Dedifferentiated amniotic fluid mesenchymal stem cell (primary cell): ENCODE measurements around the gene IREB2.
"Not testable (repeated sequence)": the region's sequence is repeated elsewhere in the genome, so short reads cannot be mapped to it uniquely, and the experiment has no call there.

Experiments
- DNase-seq: peaks from one replicate; pipeline ENCODE4 v3.0.0-alpha.2; 2016; ENCODE audit errors: extremely low spot score

The IREB2 gene

DNA sequence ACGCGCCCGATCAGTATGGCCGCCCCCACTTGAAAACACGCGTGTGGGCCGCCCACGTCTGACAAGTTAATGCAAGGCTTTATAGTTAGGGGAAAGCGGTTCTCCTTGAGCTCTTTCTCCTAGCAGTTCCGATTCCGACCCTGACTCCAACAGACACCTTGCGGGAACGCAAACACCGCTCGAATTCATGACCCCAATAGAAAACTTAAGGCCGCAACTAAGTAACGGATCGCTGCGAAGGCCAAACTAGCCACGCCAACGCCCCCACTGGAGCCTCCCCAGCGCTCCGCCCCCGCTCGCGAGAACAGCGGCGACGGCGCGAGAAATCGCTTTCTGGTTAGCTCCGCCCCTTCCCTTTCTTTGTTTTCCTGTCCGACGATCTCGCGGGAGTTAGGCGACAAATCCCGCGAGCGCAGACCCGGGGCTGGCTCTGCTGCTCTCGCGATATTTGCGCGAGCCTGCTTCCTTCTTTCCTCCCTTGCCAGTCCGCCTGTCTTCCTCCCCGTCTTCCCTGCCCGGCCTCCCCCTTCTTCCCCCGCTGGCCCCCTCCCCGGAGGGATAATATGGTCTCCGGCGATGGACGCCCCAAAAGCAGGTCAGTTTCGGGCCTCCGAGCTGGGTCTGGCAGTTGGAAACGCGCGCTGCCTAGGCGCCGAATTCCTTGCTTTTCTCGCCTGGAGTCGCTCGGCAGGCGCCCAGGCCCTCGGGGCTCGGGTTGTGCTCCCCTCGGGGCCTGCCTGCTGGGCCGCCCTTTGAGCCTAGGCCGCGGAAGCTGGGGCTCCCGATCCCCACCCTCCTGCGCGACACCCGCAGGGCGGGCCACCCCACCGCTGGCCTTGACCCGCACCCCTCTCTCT is at the start of gene IREB2:
Gene IREB2 (plus strand): TSS at position 455 of the 857 bp plus-strand sequence. CDS start 122 bp downstream, at position 577.
- DNase-seq: peak; percentile 97

GRCh38 chr15:78388865-78389264 is 49.2 kb upstream of the IREB2 start:
- no peak for DNase-seq

DNA sequence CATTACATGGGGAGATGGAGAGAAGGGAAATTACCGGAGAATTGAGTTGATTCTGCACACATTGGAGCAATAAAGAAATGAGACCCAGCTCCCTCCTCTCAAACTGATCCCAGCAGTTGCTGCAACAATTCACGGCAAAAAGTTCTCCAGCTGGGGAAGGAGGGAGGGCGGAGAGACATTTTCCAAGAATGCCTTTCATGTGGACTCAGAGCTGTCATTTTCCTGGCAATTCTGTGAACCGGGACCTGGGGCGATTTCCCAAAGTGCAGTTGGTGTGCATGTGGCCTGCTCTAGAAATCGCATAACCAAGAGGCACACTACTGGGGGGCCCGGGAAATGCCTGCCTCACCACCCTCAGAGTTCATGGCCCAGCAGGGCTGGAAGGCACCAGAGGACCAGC is 48.7 kb upstream of the IREB2 start:
- peak; percentile 68 for DNase-seq

GRCh38 chr15:78389738-78390137 is 48.3 kb upstream of the IREB2 start:
- no peak for DNase-seq

- no peak for DNase-seq
These were observed 47.8 kb upstream of the IREB2 start for GRCh38 chr15:78390242-78390641.

GRCh38 chr15:78390826-78391225 is 47.2 kb upstream of the IREB2 start:
- DNase-seq: peak; percentile 83

- no peak for DNase-seq
These were observed 46.2 kb upstream of the IREB2 start for GRCh38 chr15:78391781-78392180.

- DNase-seq: no peak
These were observed 45.6 kb upstream of the IREB2 start for GRCh38 chr15:78392430-78392829.

- DNase-seq: no peak
These were observed 44.9 kb upstream of the IREB2 start for GRCh38 chr15:78393137-78393536.

GRCh38 chr15:78394026-78394425 is 44.0 kb upstream of the IREB2 start:
- DNase-seq: no peak

- DNase-seq: no peak
These were observed 42.9 kb upstream of the IREB2 start for GRCh38 chr15:78394981-78395616.

GRCh38 chr15:78396186-78396814 is 41.7 kb upstream of the IREB2 start:
- no peak for DNase-seq

- peak; percentile 43 for DNase-seq
These were observed 41.0 kb upstream of the IREB2 start for GRCh38 chr15:78396976-78397375.

- DNase-seq: no peak
These were observed 40.6 kb upstream of the IREB2 start for GRCh38 chr15:78397382-78397781.

DNA sequence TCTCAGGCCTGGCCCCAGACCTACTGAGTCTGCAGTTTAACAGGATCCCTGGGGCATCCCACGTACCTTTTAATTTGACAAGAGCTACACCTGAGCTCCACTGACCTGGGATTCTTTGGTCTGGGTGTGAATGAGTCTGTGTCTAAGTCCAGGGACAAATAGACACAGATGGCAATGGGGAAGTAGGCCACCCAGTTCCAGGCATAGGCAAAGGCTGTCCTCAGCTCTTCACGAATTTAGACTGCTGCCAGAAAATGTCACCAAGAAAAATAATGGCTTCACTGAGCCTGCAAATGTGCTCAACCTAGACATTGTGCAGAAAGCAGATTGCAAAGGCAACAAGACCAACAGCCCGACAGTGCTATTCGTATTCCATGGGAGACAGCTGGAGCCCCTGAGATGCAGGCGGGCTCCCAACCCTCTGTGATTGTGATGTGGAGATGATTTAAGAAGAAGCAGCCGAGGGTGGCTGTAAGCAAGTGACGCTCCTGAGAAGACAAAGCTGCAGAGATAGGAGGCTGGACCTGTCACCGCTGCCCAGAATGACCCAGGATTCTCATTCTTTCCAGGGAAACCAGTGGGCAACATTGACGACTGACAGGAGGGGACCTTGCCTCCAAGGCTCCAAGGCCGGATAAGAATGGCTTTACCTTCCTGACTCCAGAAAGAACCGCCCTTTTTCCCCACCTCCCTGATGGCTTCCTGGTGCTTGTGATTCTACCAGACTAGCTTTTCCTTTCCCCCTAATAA is 39.8 kb upstream of the IREB2 start:
- DNase-seq: no peak

DNA sequence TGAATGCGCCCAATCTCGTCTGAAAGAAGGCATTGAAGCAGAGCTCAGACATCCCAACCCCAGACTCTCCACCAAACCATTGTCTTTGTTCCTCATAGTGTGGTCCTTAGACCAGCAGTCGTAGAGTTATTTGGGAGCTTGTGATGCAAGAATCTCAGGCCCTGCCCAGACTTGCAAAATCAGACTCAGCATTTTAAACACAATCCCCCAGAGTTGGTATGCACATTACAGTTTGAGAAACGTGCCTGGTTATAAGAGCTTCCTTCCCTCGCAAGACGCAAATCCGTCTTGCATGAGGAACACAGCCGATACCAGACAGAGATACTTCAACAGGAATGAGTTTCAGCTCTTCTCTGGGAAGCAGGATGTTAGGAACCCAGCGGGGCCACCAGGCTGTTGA is 38.9 kb upstream of the IREB2 start:
- no peak for DNase-seq

DNA sequence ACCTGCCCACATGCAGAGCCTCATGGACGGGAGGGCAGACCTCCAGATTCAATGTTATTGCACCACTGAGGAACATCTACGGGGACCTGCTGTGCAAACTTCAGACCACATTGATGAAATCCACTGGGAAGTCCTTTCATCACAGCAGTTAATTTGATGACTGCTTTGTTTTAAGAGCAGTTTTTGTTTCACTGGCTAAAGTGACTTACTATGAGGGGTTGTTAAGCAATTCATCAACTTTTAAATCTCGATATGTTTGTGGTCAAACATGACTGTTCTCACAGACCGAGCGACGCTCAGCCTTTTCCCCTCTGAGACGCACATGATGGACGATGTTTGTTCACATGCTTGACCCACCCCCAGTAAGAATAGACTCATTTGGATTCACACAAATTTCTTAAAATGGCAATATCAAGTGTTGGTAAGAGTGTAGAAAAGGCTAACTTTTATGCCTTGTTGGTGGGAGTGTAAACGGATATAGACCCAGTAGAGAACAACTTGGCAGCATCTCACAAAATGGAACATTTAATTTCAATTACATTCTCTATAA is 35.9 kb upstream of the IREB2 start:
- no peak for DNase-seq

DNA sequence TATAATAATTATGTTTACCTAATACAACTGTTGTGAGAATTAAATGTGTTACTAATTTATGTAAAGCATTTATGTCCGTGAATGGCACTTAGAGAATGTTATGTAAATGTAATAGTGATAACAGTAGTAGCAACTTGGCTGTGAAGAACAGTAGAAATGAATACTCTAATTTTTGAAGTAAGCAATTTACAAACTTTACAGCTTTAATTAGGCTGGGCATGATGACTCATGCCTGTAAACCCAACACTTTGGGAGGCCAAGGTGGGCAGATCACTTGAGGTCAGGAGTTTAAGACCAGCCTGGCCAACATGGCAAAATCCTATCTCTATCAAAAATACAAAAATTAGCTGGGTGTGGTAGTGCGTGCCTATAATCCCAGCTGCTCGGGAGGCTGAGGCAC is 33.9 kb upstream of the IREB2 start:
- no peak for DNase-seq

DNA sequence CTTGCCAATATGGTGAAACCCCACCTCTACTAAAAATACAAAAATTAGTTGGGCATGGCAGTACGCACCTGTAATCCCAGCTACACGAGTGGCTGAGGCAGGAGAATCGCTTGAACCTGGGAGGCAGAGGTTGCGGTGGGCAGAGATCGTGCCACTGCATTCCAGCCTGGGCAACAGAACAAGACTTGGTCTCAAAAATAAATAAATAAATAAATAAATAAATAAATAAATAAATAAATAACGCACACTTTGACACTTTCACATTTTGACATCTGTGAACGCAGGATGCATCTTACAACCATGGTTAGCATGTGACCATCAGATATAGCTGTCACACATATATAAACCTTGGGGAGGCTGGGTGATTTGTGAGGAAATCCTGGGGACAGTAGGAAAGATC is 33.2 kb upstream of the IREB2 start:
- not testable (repeated sequence) for DNase-seq

GRCh38 chr15:78405336-78405924 is 32.6 kb upstream of the IREB2 start:
- no peak for DNase-seq

GRCh38 chr15:78406016-78406585 is 31.9 kb upstream of the IREB2 start:
- DNase-seq: no peak
